Measurements from ENCODE around the gene RASGRP2. TPM values are rescaled to one million over a fixed set of nuclear protein-coding genes. Genes with fewer than 3 reads are reported as not detected.

RASGRP2 gene
- total and polyA plus RNA-seq, 2 of the 8 experiments (the other 6 are each of a cell fraction or from before 2014, with no cell fraction given) = 40.6 to 45.7 TPM

GRCh38 chr11:64723117-64723906 lies 20.6 kb downstream of the RASGRP2 start, which contains the start of gene NRXN2:
NRXN2 (minus strand) TSS chr11:64723197; CDS start chr11:64713699, 9,498 bp downstream.
- WGBS, 2 experiments (ENCODE audit: extremely low coverage in 1 of 2, insufficient coverage in 1 of 2, insufficient read length in 1 of 2, insufficient replicate concordance in 2 of 2, low coverage in 1 of 2, low lambda C conversion rate in 2 of 2, missing lambda C conversion rate in 1 of 2) = 4% methylated on average over 52 of the region's 66 CpGs; no CpG with 5 or more reads in 1 of the 2 experiments
- Histone ChIP-seq H3K4ac (replicated peaks; ENCODE audit: insufficient read length, low read depth, low read length) (no peak within 1 kb of the TSS), H2BK20ac (ENCODE audit: low read length) (no peak within 1 kb of the TSS; the same call in 1 of the 2 replicates), H4K91ac (replicated peaks; ENCODE audit: insufficient read length, low read length) (peak within 1 kb of the TSS; percentile 79), H3K9ac (replicated peaks in 1 of 4; ENCODE audit: extremely low read depth in 1 of 4, low read depth in 3 of 4, low read length in 3 of 4) (peak within 1 kb of the TSS in 3 of 4 experiments; percentile 34 to 57 (median 48); a peak in 4 of 7 replicates), H3K56ac (replicated peaks; ENCODE audit: insufficient read length, low read depth, low read length) (peak within 1 kb of the TSS; percentile 7), H3K18ac (ENCODE audit: extremely low read depth, low read length) (peak within 1 kb of the TSS; percentile 60; the same call in 1 of the 2 replicates), H3K4me2 (ENCODE audit: insufficient read depth in 1 of 2, low read depth in 2 of 2, low read length in 2 of 2) (peak within 1 kb of the TSS; percentile 1 to 80; a peak in 3 of 4 replicates), H3K23me2 (ENCODE audit: low read depth, low read length) (peaks cover 8% of the 10 kb centered on the region; the same call in 1 of the 2 replicates), H2BK15ac (ENCODE audit: low read length) (peak within 1 kb of the TSS; percentile 21), H3K27me3 (replicated peaks in 1 of 4; ENCODE audit: control insufficient read depth in 3 of 4, extremely low read depth in 1 of 4, insufficient read depth in 3 of 4, low read length in 3 of 4) (peaks cover 7 to 20% (median 16%) of the 10 kb centered on the region in 4 experiments), H4K20me1 (replicated peaks in 1 of 2; ENCODE audit: control insufficient read depth in 1 of 2, insufficient read depth in 2 of 2, low read length in 2 of 2) (no peaks in the 10 kb centered on the region), H3K27ac (ENCODE audit: low read depth, low read length) (peak within 1 kb of the TSS; percentile 58; the same call in 1 of the 2 replicates), H4K5ac (ENCODE audit: insufficient read length, low read depth, low read length) (peak within 1 kb of the TSS; percentile 46), H2BK12ac (ENCODE audit: low read depth, low read length) (peak within 1 kb of the TSS; percentile 99; the same call in 1 of the 2 replicates), H3K4me3 (ENCODE audit: extremely low read depth in 1 of 4, insufficient read depth in 2 of 4, low read depth in 3 of 4, low read length in 4 of 4) (peak within 1 kb of the TSS; percentile 35 to 83 (median 47)), H4K8ac (ENCODE audit: extremely low read depth, insufficient read depth, low read length) (peak within 1 kb of the TSS; percentile 66), H3K36me3 (ENCODE audit: control insufficient read depth in 2 of 4, insufficient read depth in 4 of 4, low read length in 3 of 4) (no peaks in the 10 kb centered on the region), H2AK5ac (ENCODE audit: low read depth, low read length) (no peak within 1 kb of the TSS), H3K14ac (ENCODE audit: insufficient read length) (no peak within 1 kb of the TSS), H2AFZ (ENCODE audit: low read length) (no peak within 1 kb of the TSS), H3K79me2 (ENCODE audit: control insufficient read depth in 1 of 2, insufficient read depth in 2 of 2, low read length in 2 of 2) (no peaks in the 10 kb centered on the region), H2BK120ac (replicated peaks; ENCODE audit: low read depth, low read length) (peak within 1 kb of the TSS; percentile 48), H3K79me1 (ENCODE audit: low read depth, low read length) (peaks cover 4% of the 10 kb centered on the region; the same call in 1 of the 2 replicates), H3K4me1 (replicated peaks in 1 of 4; ENCODE audit: control insufficient read depth in 3 of 4, insufficient read depth in 4 of 4, low read length in 3 of 4) (peaks cover 10 to 33% (median 25%) of the 10 kb centered on the region in 4 experiments), H3K23ac (ENCODE audit: insufficient read length) (no peak within 1 kb of the TSS), H2BK5ac (ENCODE audit: low read depth, low read length) (no peak within 1 kb of the TSS; the same call in 1 of the 2 replicates), H3K9me3 (ENCODE audit: insufficient read depth in 2 of 2, low read depth in 1 of 2, low read length in 1 of 2) (no peaks in the 10 kb centered on the region)
- POLR2A ChIA-PET (ENCODE audit: partially characterized antibody) = interaction anchor here (1.6 kb wide), 1 partner anchor 10 kb away, joined by 4 read pairs; no protein-coding TSS in a partner anchor
- FAIRE-seq (no peak), DNase-seq (ENCODE audit: low read depth in 1 of 2, low spot score in 2 of 2) (peak in 1 of 2 experiments; percentile 97)
- CTCF ChIA-PET (ENCODE audit: partially characterized antibody) = no interaction called here
- no peak for TF ChIP-seq RXRA (IDR thresholded peaks at IDR 0.05; ENCODE audit: insufficient read depth, low read depth, low read length)
- TF ChIP-seq TAF7 (optimal IDR thresholded peaks at IDR 0.05; ENCODE audit: borderline replicate concordance, low read depth, low read length) = peak; percentile 43
- no peak for TF ChIP-seq BCL11A (IDR thresholded peaks at IDR 0.05; ENCODE audit: low read depth in 2 of 2, low read length in 2 of 2)
- peak; percentile 25; the same call in 1 of the 2 replicates for TF ChIP-seq YY1 (IDR thresholded peaks at IDR 0.05; ENCODE audit: low read depth, low read length)
- no peak for TF ChIP-seq CTBP2 (IDR thresholded peaks at IDR 0.05; ENCODE audit: borderline replicate concordance, insufficient read depth, insufficient read length, low read length)
- peak; percentile 27; the same call in 1 of the 2 replicates for TF ChIP-seq TAF1 (IDR thresholded peaks at IDR 0.05; ENCODE audit: low read depth, low read length)
- TF ChIP-seq SIN3A (conservative IDR thresholded peaks at IDR 0.05 in 1 of 2, IDR thresholded peaks at IDR 0.05 in 1 of 2; ENCODE audit: low read depth in 1 of 2, low read length in 2 of 2) = peak in 1 of 2 experiments; percentile 73; a peak in 2 of 4 replicates
- peak; percentile 62; the same call in 1 of the 2 replicates for TF ChIP-seq BACH1 (IDR thresholded peaks at IDR 0.05; ENCODE audit: low read length)
- peak; percentile 61 for TF ChIP-seq KDM4A (IDR thresholded peaks at IDR 0.05; ENCODE audit: low read depth, low read length, severe bottlenecking)
- no peak for TF ChIP-seq SAP30 (IDR thresholded peaks at IDR 0.05; ENCODE audit: insufficient read depth, insufficient replicate concordance, low read length)
